Sciatic nerve (tissue), 2 donors: ENCODE data around the gene CRYBG1. TPM values are rescaled to one million over a fixed set of nuclear protein-coding genes. Genes with fewer than 3 reads are reported as not detected.

Source experiments
- ATAC-seq: fragments of 200-7000 bp; cut with Tn5 transposase; one replicate; pipeline ENCODE4 v1.9.1; 2020; ENCODE audit warnings: mild to moderate bottlenecking, moderate library complexity
- DNase-seq: peaks from one replicate; pipeline ENCODE4 v3.0.0-alpha.2; 2020; ENCODE audit warnings: low spot score
- intact Hi-C: fragments of 100-400 bp; cut with DNase I; formaldehyde crosslinking; loops from one replicate; pipeline ENCODE4 v1.14.2; 2022
- total RNA-seq: library from RNA; stranded (reverse); fragmentation: NEBNext Ultra II Directional; extraction: Animal tissue kit (Norgen Biotek cat#: 25700); gene quantifications from one replicate; pipeline ENCODE4 v1.2.1, GENCODE V29; 2021
- donor health status: DM: no; HTN: no; CAD: no.
- donor health status: DM: no; HTN: no; CAD: no.

CRYBG1 gene
- total RNA-seq, 1 donor from 2014 or later, result 10.7 TPM

DNA sequence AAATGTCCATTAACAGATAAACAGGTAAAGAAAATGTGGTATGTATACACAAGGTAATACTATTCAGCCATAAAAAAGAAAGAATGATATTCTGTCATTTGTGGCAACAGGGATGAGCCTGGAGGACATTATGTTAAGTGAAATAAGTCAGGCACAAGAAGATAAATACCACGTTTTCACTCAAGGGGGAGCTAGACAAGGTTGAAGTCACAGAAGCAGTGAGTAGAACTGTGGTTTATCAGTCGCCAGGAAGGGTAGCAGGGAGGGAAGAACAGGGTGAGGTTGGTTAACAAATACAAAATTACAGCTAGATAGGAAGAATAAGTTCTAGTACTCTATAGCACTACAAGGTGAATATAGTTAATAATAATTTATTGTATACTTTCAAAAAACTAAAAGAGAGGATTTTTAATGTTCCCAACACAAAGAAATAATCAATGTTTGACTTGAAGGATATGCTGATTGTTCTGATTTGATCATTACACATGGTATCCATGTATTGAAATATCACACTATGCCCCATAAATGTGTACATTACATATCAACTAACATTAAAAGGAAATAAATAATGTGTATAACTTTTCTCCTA is 247.7 kb downstream of the CRYBG1 start:
- intact Hi-C loops, result no loop called here

DNA sequence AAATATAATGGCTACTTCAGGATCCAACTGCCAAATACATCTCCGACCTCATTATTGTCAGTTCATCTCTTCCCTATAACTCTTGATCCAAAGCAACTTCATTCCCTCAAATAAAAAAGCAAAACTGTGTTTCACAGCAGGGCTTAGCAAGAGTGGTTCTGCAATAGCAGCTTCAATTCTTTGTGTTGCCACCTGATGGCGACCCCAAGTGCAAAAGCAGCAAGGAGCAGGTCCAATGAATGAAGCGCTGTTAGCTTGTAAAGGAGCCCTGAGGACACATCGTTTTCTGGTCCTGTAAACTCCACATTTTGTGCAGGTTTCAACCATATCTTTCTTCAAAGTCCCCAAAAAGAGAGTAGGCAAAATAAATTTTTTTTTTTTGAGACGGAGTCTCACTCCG is 249.2 kb downstream of the CRYBG1 start:
- intact Hi-C loops, result no loop called here
- no peak for DNase-seq
- ATAC-seq, result no peak

More for the DNA sequence above, 247.7 kb downstream of the CRYBG1 start:
- ATAC-seq, result no peak
- no peak for DNase-seq

DNA sequence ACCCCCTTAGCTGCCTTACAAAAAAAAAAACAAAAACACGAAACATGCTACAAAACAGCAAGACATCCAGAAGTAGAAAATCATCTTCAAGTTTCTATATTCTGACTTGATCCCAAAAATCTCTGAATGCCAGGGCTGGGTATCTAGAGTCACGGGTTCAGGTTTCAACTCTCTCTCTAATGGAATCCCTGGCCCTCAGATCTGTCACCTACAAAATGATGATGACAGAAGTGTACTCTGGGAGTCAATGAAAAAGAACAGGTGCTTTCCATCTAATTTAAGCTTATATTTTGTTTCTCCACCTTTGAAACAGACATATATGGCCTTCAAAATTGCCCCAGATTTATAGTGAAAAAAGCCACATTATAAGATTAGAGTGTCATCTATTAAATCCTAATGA is 250.5 kb downstream of the CRYBG1 start:
- intact Hi-C loops, result no loop called here
- DNase-seq, result no peak
- no peak for ATAC-seq

DNA sequence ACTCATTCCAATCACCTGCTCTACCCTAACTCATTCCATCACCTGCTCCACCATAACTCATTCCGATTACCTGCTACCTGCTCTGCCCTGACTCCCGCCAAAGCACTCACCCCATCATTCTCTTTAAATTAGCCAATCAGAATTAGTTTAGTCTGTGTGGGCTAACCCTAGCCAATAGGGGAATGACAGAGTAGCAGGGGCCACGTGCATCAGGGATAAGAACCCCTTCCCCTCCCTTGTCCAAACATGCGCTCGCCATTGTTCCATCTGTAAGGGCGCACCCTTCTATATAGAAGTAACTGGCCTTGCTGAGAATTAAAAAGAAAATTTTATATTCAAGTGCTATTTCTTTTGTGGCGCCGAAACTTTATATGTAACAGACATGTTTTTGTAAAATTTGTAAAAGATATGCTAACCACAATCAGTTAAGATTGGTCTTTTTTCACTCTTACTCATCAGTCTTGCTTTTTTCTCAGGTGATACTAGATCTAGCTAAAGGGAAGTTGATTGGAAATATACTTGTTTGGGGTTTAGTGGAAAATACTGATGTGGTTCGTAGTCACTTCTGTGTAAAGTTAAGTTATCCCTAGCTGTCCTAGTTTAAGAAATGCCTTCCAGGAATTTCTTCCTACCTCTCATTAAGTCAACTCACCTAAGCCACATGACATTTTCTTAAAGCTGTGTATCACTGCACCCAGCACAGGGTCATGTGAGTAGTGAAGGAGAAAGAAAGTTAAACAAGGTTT is 252.3 kb downstream of the CRYBG1 start:
- no peak for ATAC-seq
- no peak for DNase-seq
- intact Hi-C loops, result no loop called here

DNA sequence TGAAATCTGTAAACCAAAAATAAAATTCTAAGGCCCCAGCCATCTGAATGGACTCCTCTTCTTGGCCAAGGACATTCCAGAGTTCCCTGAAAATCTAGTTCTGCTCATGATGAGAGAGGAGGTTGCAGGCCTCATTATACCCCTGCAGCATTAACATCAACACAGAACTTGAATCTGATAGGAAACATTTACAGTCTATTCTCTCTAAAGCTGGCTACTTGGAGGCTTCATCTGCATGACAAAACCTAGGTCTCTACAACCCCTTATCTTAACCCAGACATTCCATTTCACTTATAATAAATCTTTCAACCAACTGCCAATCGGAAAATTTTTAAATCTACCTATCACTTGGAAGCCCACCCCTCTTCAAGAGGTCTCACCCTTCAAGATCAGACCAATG is 253.1 kb downstream of the CRYBG1 start:
- no peak for ATAC-seq
- no peak for DNase-seq
- intact Hi-C loops, result no loop called here

DNA sequence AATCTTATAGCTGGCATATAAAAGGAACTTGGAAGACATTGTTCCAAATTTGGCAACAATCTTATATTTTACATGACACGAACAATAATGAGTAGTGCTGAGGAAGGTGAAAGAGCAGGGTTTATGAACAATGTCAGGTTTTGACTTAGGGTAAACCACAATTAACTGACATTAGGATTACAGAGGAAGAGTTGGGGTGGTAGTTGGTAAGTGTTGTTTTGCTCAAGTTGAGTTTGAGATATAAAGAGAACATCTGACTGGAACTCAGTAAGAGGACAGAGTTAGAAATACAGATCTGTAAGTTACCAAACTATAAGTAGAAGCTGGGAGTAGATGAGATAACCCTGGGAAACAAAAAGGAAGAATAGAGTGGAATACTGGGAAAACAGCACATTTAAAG is 253.6 kb downstream of the CRYBG1 start:
- no peak for ATAC-seq

DNA sequence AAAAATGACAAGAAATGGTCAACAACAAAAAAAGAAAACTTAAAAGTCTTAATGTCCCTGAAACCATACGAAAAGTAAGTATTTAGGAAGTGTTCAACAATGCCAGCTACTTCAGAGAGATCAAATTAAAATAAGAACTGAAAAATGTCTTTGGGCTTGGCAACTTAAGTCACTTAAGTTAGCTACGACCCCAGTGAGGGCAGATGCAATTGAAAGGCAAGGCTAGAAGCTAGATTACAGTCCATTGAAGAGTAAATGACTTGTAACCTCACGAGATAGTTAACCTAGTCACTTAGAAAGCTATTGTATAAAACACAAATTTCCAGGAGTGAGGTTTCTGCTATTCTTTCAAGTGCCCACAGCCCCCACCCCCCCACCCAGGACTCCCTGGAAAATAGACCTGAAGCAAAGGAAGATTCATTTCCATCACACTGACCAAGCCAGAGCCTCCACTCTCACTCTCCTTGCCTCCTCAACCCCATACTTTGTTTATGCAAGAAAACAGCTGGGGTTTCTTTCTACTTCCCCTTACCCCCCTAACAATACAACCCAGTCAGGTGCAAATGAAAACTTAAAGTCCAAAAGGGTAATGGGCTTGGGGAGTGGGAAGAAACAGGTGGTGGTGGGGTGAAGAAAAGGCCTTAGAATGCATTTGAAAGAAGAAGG is 254.2 kb downstream of the CRYBG1 start:
- intact Hi-C loops, result no loop called here
- ATAC-seq, result no peak
- no peak for DNase-seq

More for the DNA sequence above, 253.6 kb downstream of the CRYBG1 start:
- DNase-seq, result no peak
- intact Hi-C loops, result no loop called here

DNA sequence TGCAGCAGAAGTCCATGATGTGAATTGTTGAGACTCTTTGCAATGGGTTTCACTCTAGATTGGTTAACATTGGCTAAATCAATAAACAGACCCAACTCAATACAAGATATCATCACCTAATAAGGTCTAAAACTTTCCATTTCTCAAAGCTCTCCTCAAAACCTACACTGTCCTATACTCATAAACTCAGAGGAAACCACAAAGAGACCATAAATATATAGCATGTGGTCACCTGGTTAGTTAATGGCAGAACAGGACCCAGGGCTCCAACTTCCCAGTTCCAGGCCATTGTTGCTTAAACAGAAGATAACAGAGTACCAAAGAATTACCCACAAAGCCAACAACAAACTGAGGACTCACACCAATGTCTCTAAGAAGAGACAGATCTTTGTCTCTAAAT is 256.8 kb downstream of the CRYBG1 start:
- no peak for DNase-seq
- no peak for ATAC-seq
- intact Hi-C loops, result no loop called here

DNA sequence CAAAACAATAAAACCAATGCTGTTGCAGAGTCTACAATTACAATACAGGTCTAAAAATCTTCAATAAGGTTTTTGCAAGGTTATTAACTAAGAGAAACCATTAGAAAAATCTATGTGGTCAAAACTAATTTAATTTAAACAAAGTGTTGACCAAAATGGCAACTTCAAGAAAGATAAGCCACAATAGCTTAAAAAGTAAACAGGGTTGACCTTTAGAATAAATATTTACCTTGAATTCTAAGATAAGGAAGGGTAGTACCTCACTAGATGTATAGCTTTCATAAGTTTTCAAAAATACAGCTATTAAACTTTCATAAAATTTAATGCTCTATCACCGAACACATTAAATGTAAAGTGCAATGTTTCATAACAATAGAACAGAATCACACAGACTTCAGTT is 257.3 kb downstream of the CRYBG1 start:
- intact Hi-C loops, result no loop called here
- ATAC-seq (no peak), DNase-seq (no peak)

DNA sequence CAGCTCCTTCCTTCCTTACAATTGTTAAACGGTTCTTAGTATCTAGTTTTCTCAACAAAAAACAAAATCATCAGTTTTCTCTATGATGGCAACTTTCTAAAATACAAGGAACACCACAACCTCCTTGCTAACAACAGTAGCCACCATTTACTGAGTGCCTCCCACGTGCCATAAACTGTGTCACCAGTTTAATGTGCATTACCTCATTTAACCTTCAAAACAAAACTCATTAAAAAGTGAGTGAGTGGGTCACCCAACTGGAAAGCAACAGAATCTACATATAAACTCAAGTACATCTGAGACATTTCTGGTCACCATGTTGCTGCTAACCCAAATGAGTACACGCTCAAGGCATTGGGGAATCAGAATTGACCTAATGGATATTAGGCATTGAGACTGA is 257.8 kb downstream of the CRYBG1 start:
- DNase-seq (no peak), ATAC-seq (no peak)
- intact Hi-C loops, result no loop called here

DNA sequence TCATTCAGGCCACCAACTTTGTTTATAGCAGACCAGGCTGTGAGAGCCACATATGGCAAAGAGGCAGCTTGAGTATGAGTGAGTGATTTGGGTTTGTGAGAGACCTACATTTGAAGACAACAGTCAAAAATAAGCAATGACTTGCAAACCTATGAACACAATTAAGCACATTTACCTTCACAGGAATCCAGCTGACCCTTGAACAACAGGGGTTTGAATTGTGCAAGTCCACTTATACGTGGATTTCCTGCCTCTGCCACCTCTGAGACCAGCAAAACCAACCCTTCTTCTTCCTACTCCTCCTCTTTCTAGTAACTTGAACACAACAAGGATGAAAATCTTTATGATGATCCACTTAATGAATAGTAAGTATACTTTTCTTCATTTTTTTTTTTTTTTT is 258.7 kb downstream of the CRYBG1 start:
- DNase-seq (no peak), ATAC-seq (no peak)
- intact Hi-C loops, result no loop called here

DNA sequence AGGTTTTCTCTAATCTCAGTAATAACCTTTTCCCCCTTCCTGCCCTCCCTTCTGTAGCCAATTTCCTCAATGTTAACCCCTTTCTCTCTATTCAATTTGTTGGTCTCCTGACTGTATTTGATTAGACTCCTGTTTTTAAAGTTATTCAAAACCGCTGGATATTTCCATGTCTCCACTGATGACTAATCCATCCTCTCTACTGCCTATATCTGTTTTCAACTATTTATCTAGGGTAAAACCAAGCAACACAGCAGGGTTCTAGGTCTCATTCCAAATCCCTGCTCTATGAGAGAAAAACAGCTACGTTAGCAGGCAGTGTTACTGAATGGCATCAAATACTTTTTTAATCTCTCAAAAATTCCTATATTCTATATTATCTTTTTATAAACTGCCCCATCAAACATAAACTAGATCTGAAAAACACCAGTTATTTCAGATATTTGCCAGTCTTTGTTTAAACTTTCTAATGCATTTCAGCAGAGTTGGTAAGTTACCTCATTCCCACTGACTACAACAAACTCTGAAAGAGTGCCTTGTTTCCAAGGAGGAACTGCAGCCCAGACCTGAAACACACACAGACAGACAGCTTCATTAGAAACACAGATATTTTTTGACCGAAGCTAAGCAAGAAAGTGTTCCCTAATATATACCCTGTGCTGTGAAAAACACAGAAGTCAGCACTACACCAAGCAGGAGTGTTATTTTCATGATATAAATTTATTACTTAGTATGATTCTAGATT is 260.6 kb downstream of the CRYBG1 start:
- intact Hi-C loops, result no loop called here
- ATAC-seq (no peak), DNase-seq (no peak)

Other genes starting within 250 kb of the CRYBG1 start
- 27.8 TPM for gene ATG5, start 35.0 kb upstream of the CRYBG1 start, total RNA-seq